Measurements from ENCODE around the gene MTRF1.

- TF ChIP-seq, protein P1, sequence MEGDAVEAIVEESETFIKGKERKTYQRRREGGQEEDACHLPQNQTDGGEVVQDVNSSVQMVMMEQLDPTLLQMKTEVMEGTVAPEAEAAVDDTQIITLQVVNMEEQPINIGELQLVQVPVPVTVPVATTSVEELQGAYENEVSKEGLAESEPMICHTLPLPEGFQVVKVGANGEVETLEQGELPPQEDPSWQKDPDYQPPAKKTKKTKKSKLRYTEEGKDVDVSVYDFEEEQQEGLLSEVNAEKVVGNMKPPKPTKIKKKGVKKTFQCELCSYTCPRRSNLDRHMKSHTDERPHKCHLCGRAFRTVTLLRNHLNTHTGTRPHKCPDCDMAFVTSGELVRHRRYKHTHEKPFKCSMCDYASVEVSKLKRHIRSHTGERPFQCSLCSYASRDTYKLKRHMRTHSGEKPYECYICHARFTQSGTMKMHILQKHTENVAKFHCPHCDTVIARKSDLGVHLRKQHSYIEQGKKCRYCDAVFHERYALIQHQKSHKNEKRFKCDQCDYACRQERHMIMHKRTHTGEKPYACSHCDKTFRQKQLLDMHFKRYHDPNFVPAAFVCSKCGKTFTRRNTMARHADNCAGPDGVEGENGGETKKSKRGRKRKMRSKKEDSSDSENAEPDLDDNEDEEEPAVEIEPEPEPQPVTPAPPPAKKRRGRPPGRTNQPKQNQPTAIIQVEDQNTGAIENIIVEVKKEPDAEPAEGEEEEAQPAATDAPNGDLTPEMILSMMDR (IDR thresholded peaks at IDR 0.05 in 8 of 11, conservative IDR thresholded peaks at IDR 0.05 in 3 of 11), result no peak
- TF ChIP-seq POLR2A (IDR thresholded peaks at IDR 0.05) (no peak), POLR2AphosphoS5 (IDR thresholded peaks at IDR 0.05) (no peak)
These were observed 69.9 kb downstream of the MTRF1 start for GRCh38 chr13:41193469-41193868.

Measured in spleen (tissue), 7 donors.